NCI-H2081 treated with DMSO at 0.1 percent for 48 hours (cell line): Measurements from ENCODE around the gene SYTL1.

Source experiments
- DNase-seq: peaks from one replicate; lab custom pipeline; 2025; lab: John Stamatoyannopoulos, UW

Gene SYTL1

DNA sequence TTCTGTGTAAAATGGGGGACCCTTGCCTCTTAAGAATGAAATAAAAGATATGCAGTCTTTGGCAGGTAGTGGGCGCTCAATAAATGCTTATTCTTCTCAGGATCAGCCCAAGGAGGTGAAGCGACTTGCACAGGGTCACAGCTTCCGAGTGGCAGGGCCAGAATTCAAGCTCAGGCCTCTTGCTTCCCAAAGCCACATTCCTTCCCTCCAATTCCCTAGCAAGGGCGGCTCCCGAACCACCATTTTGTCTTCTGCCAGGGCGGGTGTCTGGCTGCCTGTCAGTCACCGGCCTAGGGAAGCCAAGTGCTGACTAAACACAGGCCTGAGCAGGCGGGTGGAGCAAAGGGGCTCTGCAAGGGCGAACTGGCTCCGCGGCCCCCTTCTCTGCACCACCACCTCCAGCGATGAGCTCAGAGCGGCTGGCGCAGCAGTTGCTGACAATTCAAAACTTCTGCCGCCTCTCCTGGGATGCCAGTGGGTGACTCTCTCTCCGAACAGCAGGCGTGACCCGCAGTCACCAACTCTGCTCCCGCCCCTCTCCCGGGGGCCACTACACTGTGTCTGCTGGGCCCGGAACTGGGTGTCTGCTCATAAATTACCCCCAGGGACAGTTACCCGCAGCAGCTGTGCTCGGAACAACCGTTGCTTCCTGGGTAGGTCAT is 61.4 kb downstream of the SYTL1 start:
- no peak for DNase-seq
